ENCODE data around the gene NOC2L.

The NOC2L gene

DNA sequence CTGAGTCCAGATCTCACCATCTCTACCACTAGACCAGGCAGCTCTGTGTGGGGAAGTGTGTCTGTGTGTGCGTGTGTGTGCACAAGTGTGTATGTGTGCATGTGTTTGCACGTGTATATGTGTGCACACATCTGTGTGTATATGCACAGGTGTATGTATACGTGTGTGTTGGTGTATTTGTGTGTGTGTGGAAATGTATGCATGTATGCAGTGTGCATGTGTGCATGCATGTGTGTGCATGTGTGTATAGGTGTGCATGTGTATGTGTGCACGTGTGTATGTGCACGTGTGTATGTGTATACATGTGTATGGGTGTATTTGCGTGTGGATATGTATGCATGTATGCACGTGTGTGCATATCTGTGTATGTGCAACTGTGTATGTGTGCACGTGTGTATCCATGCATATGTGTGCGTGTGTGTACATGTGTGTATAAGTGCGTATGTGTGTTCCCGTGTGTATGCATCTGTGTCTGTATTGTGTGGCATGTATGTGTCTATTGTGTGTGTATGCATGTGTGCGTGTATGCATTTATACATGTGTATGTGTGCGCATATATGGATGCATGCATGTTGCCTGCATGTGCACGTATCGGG lies 10.3 kb upstream of the NOC2L start:
- no peak for ATAC-seq
- TF ChIP-seq CSDC2 (CRISPR knock-in tag; IDR thresholded peaks at IDR 0.05) = no peak
- no peak for TF ChIP-seq SNAI2 (CRISPR knock-in tag; IDR thresholded peaks at IDR 0.05)
- TF ChIP-seq ZNF8 (CRISPR knock-in tag; IDR thresholded peaks at IDR 0.05) = no peak
- no peak for TF ChIP-seq ZNF565 (CRISPR knock-in tag; conservative IDR thresholded peaks at IDR 0.05; ENCODE audit: low read depth)
- no peak for TF ChIP-seq ZC3H10 (CRISPR knock-in tag; IDR thresholded peaks at IDR 0.05)
- no peak for TF ChIP-seq OSR1 (CRISPR knock-in tag; IDR thresholded peaks at IDR 0.05)
- TF ChIP-seq PATZ1 (CRISPR knock-in tag; IDR thresholded peaks at IDR 0.05; ENCODE audit: borderline replicate concordance) = no peak
- TF ChIP-seq ESRRG (CRISPR knock-in tag; IDR thresholded peaks at IDR 0.05) = no peak
- TF ChIP-seq, protein P1, sequence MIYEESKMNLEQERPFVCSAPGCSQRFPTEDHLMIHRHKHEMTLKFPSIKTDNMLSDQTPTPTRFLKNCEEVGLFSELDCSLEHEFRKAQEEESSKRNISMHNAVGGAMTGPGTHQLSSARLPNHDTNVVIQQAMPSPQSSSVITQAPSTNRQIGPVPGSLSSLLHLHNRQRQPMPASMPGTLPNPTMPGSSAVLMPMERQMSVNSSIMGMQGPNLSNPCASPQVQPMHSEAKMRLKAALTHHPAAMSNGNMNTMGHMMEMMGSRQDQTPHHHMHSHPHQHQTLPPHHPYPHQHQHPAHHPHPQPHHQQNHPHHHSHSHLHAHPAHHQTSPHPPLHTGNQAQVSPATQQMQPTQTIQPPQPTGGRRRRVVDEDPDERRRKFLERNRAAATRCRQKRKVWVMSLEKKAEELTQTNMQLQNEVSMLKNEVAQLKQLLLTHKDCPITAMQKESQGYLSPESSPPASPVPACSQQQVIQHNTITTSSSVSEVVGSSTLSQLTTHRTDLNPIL (CRISPR knock-in tag; IDR thresholded peaks at IDR 0.05; ENCODE audit: low read depth) = no peak
- TF ChIP-seq GLIS3 (CRISPR knock-in tag; IDR thresholded peaks at IDR 0.05) = no peak

- peak; percentile 9; the same call in 2 of the 3 replicates for ATAC-seq
- TF ChIP-seq ZFP3 (CRISPR knock-in tag; IDR thresholded peaks at IDR 0.05) (no peak), BACH2 (CRISPR knock-in tag; IDR thresholded peaks at IDR 0.05; ENCODE audit: borderline replicate concordance) (no peak), ARNTL (CRISPR knock-in tag; IDR thresholded peaks at IDR 0.05; ENCODE audit: borderline replicate concordance, low read depth) (no peak), TOX (CRISPR knock-in tag; IDR thresholded peaks at IDR 0.05; ENCODE audit: borderline replicate concordance) (no peak), ZC3H10 (CRISPR knock-in tag; IDR thresholded peaks at IDR 0.05) (no peak), CSRNP3 (CRISPR knock-in tag; IDR thresholded peaks at IDR 0.05) (no peak), PPARA (CRISPR knock-in tag; IDR thresholded peaks at IDR 0.05; ENCODE audit: borderline replicate concordance) (no peak), GLIS3 (CRISPR knock-in tag; IDR thresholded peaks at IDR 0.05) (no peak), RARB (CRISPR knock-in tag; IDR thresholded peaks at IDR 0.05) (no peak), CSDC2 (CRISPR knock-in tag; IDR thresholded peaks at IDR 0.05) (no peak), ISL1 (CRISPR knock-in tag; IDR thresholded peaks at IDR 0.05) (no peak)
- TF ChIP-seq, protein P1 (CRISPR knock-in tag; IDR thresholded peaks at IDR 0.05; ENCODE audit: low read depth) = no peak
- TF ChIP-seq, protein P2, sequence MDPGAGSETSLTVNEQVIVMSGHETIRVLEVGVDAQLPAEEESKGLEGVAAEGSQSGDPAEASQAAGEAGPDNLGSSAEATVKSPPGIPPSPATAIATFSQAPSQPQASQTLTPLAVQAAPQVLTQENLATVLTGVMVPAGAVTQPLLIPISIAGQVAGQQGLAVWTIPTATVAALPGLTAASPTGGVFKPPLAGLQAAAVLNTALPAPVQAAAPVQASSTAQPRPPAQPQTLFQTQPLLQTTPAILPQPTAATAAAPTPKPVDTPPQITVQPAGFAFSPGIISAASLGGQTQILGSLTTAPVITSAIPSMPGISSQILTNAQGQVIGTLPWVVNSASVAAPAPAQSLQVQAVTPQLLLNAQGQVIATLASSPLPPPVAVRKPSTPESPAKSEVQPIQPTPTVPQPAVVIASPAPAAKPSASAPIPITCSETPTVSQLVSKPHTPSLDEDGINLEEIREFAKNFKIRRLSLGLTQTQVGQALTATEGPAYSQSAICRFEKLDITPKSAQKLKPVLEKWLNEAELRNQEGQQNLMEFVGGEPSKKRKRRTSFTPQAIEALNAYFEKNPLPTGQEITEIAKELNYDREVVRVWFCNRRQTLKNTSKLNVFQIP (CRISPR knock-in tag; IDR thresholded peaks at IDR 0.05; ENCODE audit: borderline replicate concordance, low read depth) = no peak
These were observed 8.6 kb upstream of the NOC2L start for GRCh38 chr1:967466-968343.

GRCh38 chr1:966704-967300 lies 7.7 kb upstream of the NOC2L start:
- ATAC-seq = no peak
- no peak for TF ChIP-seq ZNF565 (CRISPR knock-in tag; conservative IDR thresholded peaks at IDR 0.05; ENCODE audit: low read depth)
- TF ChIP-seq, protein P1 (CRISPR knock-in tag; IDR thresholded peaks at IDR 0.05; ENCODE audit: low read depth) = no peak
- no peak for TF ChIP-seq ZNF70 (CRISPR knock-in tag; IDR thresholded peaks at IDR 0.05)
- no peak for TF ChIP-seq PATZ1 (CRISPR knock-in tag; IDR thresholded peaks at IDR 0.05; ENCODE audit: borderline replicate concordance)
- no peak for TF ChIP-seq ESRRG (CRISPR knock-in tag; IDR thresholded peaks at IDR 0.05)
- no peak for TF ChIP-seq SNAI2 (CRISPR knock-in tag; IDR thresholded peaks at IDR 0.05)
- TF ChIP-seq RARB (CRISPR knock-in tag; IDR thresholded peaks at IDR 0.05) = no peak
- no peak for TF ChIP-seq ZFP30 (CRISPR knock-in tag; IDR thresholded peaks at IDR 0.05)

All from SK-N-SH treated with all-trans-retinoic acid at 6 μM for 48 hours (cell line).